Measurements from ENCODE around the gene PIP4K2B. TPM values are rescaled to one million over a fixed set of nuclear protein-coding genes. Genes with fewer than 3 reads are reported as not detected.
A peak's percentile ranks its signal among the peaks of the same experiment; 100 is the strongest.

PIP4K2B gene
- total RNA-seq, 2 experiments from 2014 or later: 17.0 to 17.2 TPM

- Histone ChIP-seq H3K9me3 (ENCODE audit: control insufficient read depth in 1 of 2, insufficient read depth in 1 of 2, low read length in 2 of 2) (no peaks in the 10 kb centered on the region), H3K4me3 (ENCODE audit: low read length) (no peak overlapping the region), H3K4me1 (ENCODE audit: insufficient read depth, low read length) (peaks cover 67% of the 10 kb centered on the region), H3K36me3 (ENCODE audit: insufficient read depth, low read length) (peaks cover 87% of the 10 kb centered on the region), H3K27me3 (ENCODE audit: control insufficient read depth in 1 of 2, insufficient read depth in 2 of 2, low read length in 2 of 2) (no peaks in the 10 kb centered on the region), H3K27ac (ENCODE audit: low read depth in 1 of 2, low read length in 2 of 2) (no peak overlapping the region)
- POLR2A ChIA-PET: no interaction called here
- H3K4me3 Mint-ChIP-seq: no peak overlapping the region
- no peak for TF ChIP-seq CTCF (IDR thresholded peaks at IDR 0.05)
- H3K9me3 Mint-ChIP-seq: no peaks in the 10 kb centered on the region
- peak overlapping the region; percentile 54 for H3K27ac Mint-ChIP-seq
- CTCF ChIA-PET: interaction anchor here (2.4 kb wide), 1 partner anchor 14 kb away, joined by 6 read pairs; no protein-coding TSS in a partner anchor
- H3K36me3 Mint-ChIP-seq (ENCODE audit: low read depth): peaks cover 78% of the 10 kb centered on the region
- no peaks in the 10 kb centered on the region for H3K27me3 Mint-ChIP-seq
- peaks cover 35% of the 10 kb centered on the region for H3K4me1 Mint-ChIP-seq (ENCODE audit: low read depth)
- ATAC-seq (ENCODE audit: poor library complexity) (no peak), DNase-seq (no peak)
- intact Hi-C loops (cut with DNase I, micrococcal nuclease): no loop called here
These were observed 78.4 kb downstream of the PIP4K2B start for GRCh38 chr17:38720941-38721340.

GRCh38 chr17:38719943-38720641, 79.3 kb downstream of the PIP4K2B start:
- no peak overlapping the region for H3K27ac ChIP-seq (ENCODE audit: low read depth in 1 of 2, low read length in 2 of 2)
- H3K4me3 ChIP-seq (ENCODE audit: low read length): no peak overlapping the region
- H3K27me3 ChIP-seq (ENCODE audit: control insufficient read depth in 1 of 2, insufficient read depth in 2 of 2, low read length in 2 of 2): no peaks in the 10 kb centered on the region
- DNase-seq: peak in 2 of 14 experiments; percentile 20 to 36
- ATAC-seq (ENCODE audit: poor library complexity): no peak
- H3K9me3 ChIP-seq (ENCODE audit: control insufficient read depth in 1 of 2, insufficient read depth in 1 of 2, low read length in 2 of 2): no peaks in the 10 kb centered on the region
- intact Hi-C loops (cut with DNase I, micrococcal nuclease): no loop called here
- H3K36me3 ChIP-seq (ENCODE audit: insufficient read depth, low read length): peaks cover 89% of the 10 kb centered on the region
- Mint-ChIP-seq H3K27ac (no peak overlapping the region), H3K9me3 (no peaks in the 10 kb centered on the region), H3K4me3 (no peak overlapping the region), H3K36me3 (ENCODE audit: low read depth) (peaks cover 80% of the 10 kb centered on the region), H3K27me3 (no peaks in the 10 kb centered on the region), H3K4me1 (ENCODE audit: low read depth) (peaks cover 28% of the 10 kb centered on the region)
- no peak for TF ChIP-seq CTCF (IDR thresholded peaks at IDR 0.05)
- ChIA-PET CTCF (interaction anchor here (1.3 kb wide), 1 partner anchor 8 kb away, joined by 5 read pairs; no protein-coding TSS in a partner anchor), POLR2A (interaction anchor here (0.8 to 4.2 kb wide), 2 partner anchors 8 to 17 kb away, joined by 3 to 46 read pairs; no protein-coding TSS in a partner anchor)
- H3K4me1 ChIP-seq (ENCODE audit: insufficient read depth, low read length): peaks cover 59% of the 10 kb centered on the region

- Histone ChIP-seq H3K27me3 (ENCODE audit: control insufficient read depth in 1 of 2, insufficient read depth in 2 of 2, low read length in 2 of 2) (no peaks in the 10 kb centered on the region), H3K36me3 (ENCODE audit: insufficient read depth, low read length) (peaks cover 89% of the 10 kb centered on the region)
- H3K27ac Mint-ChIP-seq: peak overlapping the region; percentile 63
These were observed 79.9 kb downstream of the PIP4K2B start for GRCh38 chr17:38719289-38719942.

More at GRCh38 chr17:38719289-38719942, 79.9 kb downstream of the PIP4K2B start:
- intact Hi-C loops (cut with DNase I, micrococcal nuclease): no loop called here
- CTCF ChIA-PET: interaction anchor here (1.2 to 1.3 kb wide), 3 partner anchors 9 to 43 kb away, joined by 3 to 5 read pairs (median 4); no protein-coding TSS in a partner anchor
- no peak for DNase-seq
- H3K27me3 Mint-ChIP-seq: no peaks in the 10 kb centered on the region
- Histone ChIP-seq H3K27ac (ENCODE audit: low read depth in 1 of 2, low read length in 2 of 2) (no peak overlapping the region), H3K4me3 (ENCODE audit: low read length) (no peak overlapping the region), H3K9me3 (ENCODE audit: control insufficient read depth in 1 of 2, insufficient read depth in 1 of 2, low read length in 2 of 2) (no peaks in the 10 kb centered on the region), H3K4me1 (ENCODE audit: insufficient read depth, low read length) (peaks cover 52% of the 10 kb centered on the region)
- H3K4me3 Mint-ChIP-seq: no peak overlapping the region
- TF ChIP-seq CTCF (IDR thresholded peaks at IDR 0.05): no peak
- POLR2A ChIA-PET: interaction anchor here (0.8 to 5.4 kb wide), 4 partner anchors 9 to 18 kb away, joined by 3 to 46 read pairs (median 24); partner anchors contain the start of gene MLLT6
- H3K4me1 Mint-ChIP-seq (ENCODE audit: low read depth): peaks cover 23% of the 10 kb centered on the region
- ATAC-seq (ENCODE audit: poor library complexity): no peak
- H3K36me3 Mint-ChIP-seq (ENCODE audit: low read depth): peaks cover 82% of the 10 kb centered on the region
- H3K9me3 Mint-ChIP-seq: no peaks in the 10 kb centered on the region

Data from CD4-positive, alpha-beta T cell (primary cell).